OCI-LY3 (cell line): ENCODE data around the gene PTPRN2.

Experiments used
- H2AFZ ChIP-seq: fragments of 200-600, 300-600 bp; shearing (Covaris generic); 2 replicates; pipeline ENCODE4 v1.6.0; 2014; ENCODE audit warnings: antibody characterized with exemption, low read depth, low read length
- H3K27ac ChIP-seq: fragments of 200-600, 300-600 bp; sonication (generic); 2 replicates; pipeline ENCODE4 v1.5.1; 2014; ENCODE audit warnings: mild to moderate bottlenecking, low read length, moderate library complexity, mixed read lengths
- H3K27me3 ChIP-seq: fragments of 200-600, 300-600 bp; sonication (generic); 2 replicates; pipeline ENCODE4 v1.6.1; 2014; ENCODE audit warnings: low read depth, low read length, mixed read lengths
- H3K36me3 ChIP-seq: fragments of 200-600, 300-600 bp; sonication (generic); replicated peaks from 2 replicates; pipeline ENCODE3; 2014; ENCODE audit warnings: low read depth, low read length, mixed read lengths
- H3K4me1 ChIP-seq: fragments of 300-600, 200-600 bp; sonication (generic); 2 replicates; pipeline ENCODE4 v1.6.1; 2014; ENCODE audit warnings: low read length, mixed read lengths
- H3K4me2 ChIP-seq: fragments of 200-600, 300-600 bp; sonication (generic); 2 replicates; pipeline ENCODE4 v1.6.1; 2014; ENCODE audit warnings: low read length, mixed read lengths
- H3K4me3 ChIP-seq: fragments of 300-600, 200-600 bp; sonication (generic); 2 replicates; pipeline ENCODE4 v1.5.1; 2014; ENCODE audit warnings: antibody characterized with exemption, mild to moderate bottlenecking, low read length, moderate library complexity
- H3K79me2 ChIP-seq: fragments of 300-600, 200-600 bp; shearing (Covaris generic); 2 replicates; pipeline ENCODE4 v1.6.1; 2014; ENCODE audit warnings: mild to moderate bottlenecking, low read length, mixed read lengths
- H3K9ac ChIP-seq: fragments of 300-600, 200-600 bp; shearing (Covaris generic); 2 replicates; pipeline ENCODE4 v1.6.0; 2014; ENCODE audit warnings: mild to moderate bottlenecking, low read length, moderate library complexity
- H3K9me3 ChIP-seq: fragments of 200-600, 300-600 bp; shearing (Covaris generic); 2 replicates; pipeline ENCODE4 v1.6.1; 2014; ENCODE audit warnings: low read length, mixed read lengths; ENCODE audit not compliant: insufficient read depth
- H4K20me1 ChIP-seq: fragments of 200-600, 300-600 bp; sonication (generic); 2 replicates; pipeline ENCODE4 v1.6.1; 2016; ENCODE audit warnings: low read length, mixed read lengths; ENCODE audit not compliant: insufficient read depth
- CTCF ChIP-seq: fragments of 200-600, 300-600 bp; sonication (generic); IDR thresholded peaks from 2 replicates; pipeline ENCODE4 v1.5.1; 2014; ENCODE audit warnings: antibody characterized with exemption, low read length, low read depth
- EZH2phosphoT487 ChIP-seq: fragments of 200-600 bp; shearing (Covaris generic); IDR thresholded peaks from 2 replicates; pipeline ENCODE4 v1.6.1; 2018; ENCODE audit warnings: antibody characterized with exemption, mixed run types, low read depth

PTPRN2 gene

GRCh38 chr7:158235862-158236261, 351.8 kb downstream of the PTPRN2 start:
- H3K36me3 ChIP-seq = no peaks in the 10 kb centered on the region
- H3K9ac ChIP-seq = no peak overlapping the region
- no peak overlapping the region for H3K4me2 ChIP-seq
- H3K27ac ChIP-seq = no peak overlapping the region
- H4K20me1 ChIP-seq = no peaks in the 10 kb centered on the region
- no peaks in the 10 kb centered on the region for H3K79me2 ChIP-seq
- no peak overlapping the region for H2AFZ ChIP-seq
- H3K4me1 ChIP-seq = no peaks in the 10 kb centered on the region
- no peaks in the 10 kb centered on the region for H3K27me3 ChIP-seq
- H3K9me3 ChIP-seq = no peaks in the 10 kb centered on the region
- TF ChIP-seq EZH2phosphoT487 (no peak), CTCF (no peak)
- no peak overlapping the region for H3K4me3 ChIP-seq

DNA sequence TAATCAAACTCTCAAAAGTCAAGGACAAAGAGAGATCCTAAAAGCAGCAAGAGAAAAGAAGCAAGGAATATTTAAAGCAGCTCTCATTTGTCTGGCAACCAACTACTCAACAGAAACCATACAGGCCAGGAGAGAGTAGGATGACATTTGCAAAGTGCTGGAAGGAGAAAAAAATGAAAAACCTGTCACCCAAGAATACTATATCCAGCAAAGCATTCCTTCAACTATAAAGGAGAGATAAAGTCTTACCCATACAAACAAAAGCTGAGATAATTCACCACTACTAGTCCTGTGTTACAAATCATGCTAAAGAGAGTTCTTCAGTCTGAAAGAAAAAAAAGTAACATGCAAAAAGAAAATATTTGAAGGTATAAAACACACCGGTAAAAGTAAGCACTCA, 357.7 kb downstream of the PTPRN2 start:
- Histone ChIP-seq H3K27me3 (no peaks in the 10 kb centered on the region), H3K79me2 (no peaks in the 10 kb centered on the region), H4K20me1 (no peaks in the 10 kb centered on the region), H2AFZ (no peak overlapping the region), H3K4me2 (no peak overlapping the region), H3K4me3 (no peak overlapping the region), H3K4me1 (no peaks in the 10 kb centered on the region), H3K9me3 (no peaks in the 10 kb centered on the region), H3K27ac (no peak overlapping the region), H3K36me3 (no peaks in the 10 kb centered on the region), H3K9ac (no peak overlapping the region)
- no peak for TF ChIP-seq EZH2phosphoT487
- no peak for TF ChIP-seq CTCF

DNA sequence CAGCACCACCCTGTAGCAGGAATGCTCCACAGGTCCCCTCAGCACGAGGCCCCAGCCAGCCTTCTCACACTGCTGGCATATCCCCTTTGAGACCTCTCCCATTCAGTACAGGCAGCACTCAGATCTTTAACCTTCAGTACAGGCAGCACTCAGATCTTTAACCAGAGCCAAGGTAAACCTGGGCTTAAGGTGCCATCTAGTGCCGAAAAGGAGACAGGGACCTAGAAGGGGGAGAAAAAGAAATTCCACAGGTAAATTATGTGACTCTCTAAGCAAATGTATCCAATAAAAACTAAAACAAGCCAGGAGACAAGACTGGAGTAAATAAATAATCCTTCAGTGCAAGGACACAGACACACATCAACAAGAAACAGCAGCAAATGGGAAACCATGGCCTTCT, 358.6 kb downstream of the PTPRN2 start:
- no peak overlapping the region for H3K27ac ChIP-seq
- no peaks in the 10 kb centered on the region for H3K9me3 ChIP-seq
- H3K4me2 ChIP-seq = no peak overlapping the region
- no peaks in the 10 kb centered on the region for H3K79me2 ChIP-seq
- no peak overlapping the region for H2AFZ ChIP-seq
- no peak overlapping the region for H3K4me3 ChIP-seq
- TF ChIP-seq EZH2phosphoT487 = no peak
- TF ChIP-seq CTCF = no peak
- H3K9ac ChIP-seq = no peak overlapping the region
- H3K27me3 ChIP-seq = no peaks in the 10 kb centered on the region
- no peaks in the 10 kb centered on the region for H3K36me3 ChIP-seq
- H4K20me1 ChIP-seq = no peaks in the 10 kb centered on the region
- H3K4me1 ChIP-seq = no peaks in the 10 kb centered on the region

DNA sequence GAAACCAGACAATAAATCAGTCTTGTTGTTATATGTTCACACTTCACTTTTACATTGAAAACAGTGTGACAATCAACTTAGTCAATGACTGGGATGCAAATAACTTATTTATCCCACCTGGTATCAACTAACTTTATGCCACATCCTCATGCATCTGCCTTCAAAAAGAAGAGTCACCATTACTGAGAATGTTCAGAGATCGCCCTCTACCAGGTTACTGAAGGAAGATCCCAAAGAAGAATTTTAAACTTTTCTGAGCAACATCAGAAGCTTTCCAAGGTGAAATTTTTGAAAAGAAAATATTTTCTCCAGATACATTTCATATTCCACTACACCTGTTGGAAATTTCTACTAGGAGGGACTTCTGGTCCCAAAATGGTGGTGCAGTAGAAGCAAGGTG, 359.5 kb downstream of the PTPRN2 start:
- Histone ChIP-seq H2AFZ (no peak overlapping the region), H3K27ac (no peak overlapping the region), H3K36me3 (no peaks in the 10 kb centered on the region), H3K9me3 (no peaks in the 10 kb centered on the region), H3K4me2 (no peak overlapping the region), H3K4me3 (no peak overlapping the region), H3K79me2 (no peaks in the 10 kb centered on the region), H3K4me1 (no peaks in the 10 kb centered on the region), H4K20me1 (no peaks in the 10 kb centered on the region), H3K9ac (no peak overlapping the region), H3K27me3 (no peaks in the 10 kb centered on the region)
- no peak for TF ChIP-seq EZH2phosphoT487
- TF ChIP-seq CTCF = no peak
